ENCODE results near the gene PAXIP1. TPM values are rescaled to one million over a fixed set of nuclear protein-coding genes. Genes with fewer than 3 reads are reported as not detected.

PAXIP1 gene
- total RNA-seq, 2 donors from 2014 or later = 17.2 to 22.5 TPM

DNA sequence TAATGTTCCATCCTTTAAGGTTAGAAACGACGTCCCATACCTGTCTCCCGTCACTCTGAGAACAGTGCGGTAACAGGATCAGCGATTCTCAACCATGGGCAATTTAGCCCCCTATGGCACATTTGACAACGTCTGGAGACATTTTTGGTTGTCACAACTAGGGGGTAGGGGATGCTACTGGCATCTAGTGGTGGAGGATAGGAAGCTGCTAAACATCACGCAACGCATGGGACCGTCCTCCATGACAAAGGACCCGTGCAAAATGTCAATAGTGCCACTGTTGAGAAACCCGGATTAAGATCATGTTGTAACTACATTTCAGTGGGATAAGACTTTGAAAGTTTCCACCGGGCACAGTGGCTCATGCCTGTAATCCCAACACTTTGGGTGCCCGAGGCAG lies 5.0 kb upstream of the PAXIP1 start:
- H3K27ac Mint-ChIP-seq = no peak overlapping the region
- H3K36me3 Mint-ChIP-seq (ENCODE audit: insufficient read depth in 2 of 2) = peaks cover 2 to 3% of the 10 kb centered on the region in 2 donors
- peak; percentile 10 to 29 for DNase-seq
- H3K4me3 Mint-ChIP-seq = no peak overlapping the region
- no peaks in the 10 kb centered on the region for H3K27me3 Mint-ChIP-seq (ENCODE audit: low read depth)
- peaks cover 11% of the 10 kb centered on the region for H3K4me1 Mint-ChIP-seq (ENCODE audit: low read depth)
- ATAC-seq (replicated peaks in 1 of 2) = no peak
- no peaks in the 10 kb centered on the region for H3K9me3 Mint-ChIP-seq

DNA sequence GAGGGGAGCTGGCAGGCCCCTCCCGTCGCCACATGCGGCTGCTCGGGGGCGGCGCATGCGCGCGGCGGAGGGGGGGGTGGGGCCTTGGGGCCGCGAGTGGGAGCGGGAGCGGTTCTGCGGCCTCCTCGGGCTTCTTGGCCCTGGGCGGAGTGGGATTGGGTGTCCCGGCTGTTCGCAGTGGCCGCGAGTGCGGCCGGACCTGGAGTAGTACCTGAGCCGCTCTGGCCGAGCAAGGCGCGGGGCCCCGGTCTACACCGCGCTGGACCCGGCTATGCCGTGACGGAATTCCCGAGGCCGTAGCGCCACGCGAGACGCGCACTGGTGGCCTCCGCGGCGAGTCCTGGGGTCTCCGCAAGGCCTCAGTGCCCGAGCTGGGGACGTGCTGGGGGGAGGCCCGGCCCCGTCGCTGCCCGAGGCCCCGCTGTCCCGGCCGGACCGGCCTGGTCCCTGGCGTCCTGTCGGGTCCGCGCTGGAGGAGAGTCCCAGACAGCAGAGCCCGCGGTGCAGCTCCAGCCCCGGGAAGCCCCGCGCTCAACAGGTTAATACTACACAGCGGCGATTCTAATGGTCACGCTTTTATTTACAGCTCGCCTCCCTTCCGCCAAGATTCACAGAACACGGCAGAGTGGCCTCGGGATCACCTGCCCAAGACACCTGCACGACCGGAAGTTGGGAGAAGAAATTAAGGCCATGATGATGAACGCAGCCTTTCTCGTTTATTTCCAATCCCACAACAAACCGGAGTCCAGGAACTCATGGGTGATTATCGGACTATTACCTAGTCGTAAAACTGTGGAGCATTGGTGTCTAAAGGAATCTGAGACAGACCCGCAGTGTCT lies 671 bp upstream of the PAXIP1 start:
- no peaks in the 10 kb centered on the region for H3K9me3 Mint-ChIP-seq
- H3K36me3 Mint-ChIP-seq (ENCODE audit: insufficient read depth in 2 of 2) = peaks cover 4 to 6% of the 10 kb centered on the region in 2 donors
- peak overlapping the region; percentile 92 for H3K27ac Mint-ChIP-seq
- DNase-seq = peak; percentile 82 to 86
- H3K4me1 Mint-ChIP-seq (ENCODE audit: low read depth) = peaks cover 11% of the 10 kb centered on the region
- peak; percentile 81 to 83 for ATAC-seq (replicated peaks in 1 of 2)
- H3K4me3 Mint-ChIP-seq = peak overlapping the region; percentile 92 to 95
- H3K27me3 Mint-ChIP-seq (ENCODE audit: low read depth) = no peaks in the 10 kb centered on the region

DNA sequence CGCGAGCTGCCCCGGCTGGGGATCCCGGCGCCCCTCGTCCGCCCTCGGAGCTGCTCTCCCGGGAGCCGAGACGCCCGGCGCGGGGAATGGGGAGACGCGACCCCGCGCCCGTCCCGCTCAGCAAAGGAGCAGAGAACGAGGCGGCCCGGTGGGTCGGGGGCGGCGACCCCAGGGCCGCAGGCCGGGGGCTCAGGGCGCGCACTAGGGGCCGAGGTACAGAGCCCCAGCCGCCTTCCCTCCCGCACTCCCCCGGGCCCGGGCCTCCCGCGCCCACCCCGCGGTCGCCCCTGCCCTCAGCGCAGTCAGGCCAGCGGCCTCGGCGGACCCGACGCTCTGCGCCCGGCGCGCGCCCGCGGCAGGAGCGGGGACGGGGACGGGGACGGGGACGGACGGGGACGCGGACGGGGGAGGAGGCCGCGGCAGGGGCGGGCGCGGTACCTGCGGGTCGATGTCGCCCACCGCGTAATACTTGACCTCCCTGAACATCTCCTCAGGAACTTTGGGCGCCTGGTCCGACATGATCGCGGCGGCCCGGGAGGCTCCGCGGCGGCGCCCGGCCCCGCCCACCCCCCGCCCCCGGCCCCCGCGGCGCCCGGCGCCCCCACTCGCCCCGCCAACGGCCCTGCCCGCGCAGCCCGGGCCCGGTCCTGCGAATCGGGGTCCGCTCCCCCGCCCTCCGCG lies 373 bp downstream of the PAXIP1 start:
- Mint-ChIP-seq H3K27me3 (ENCODE audit: low read depth) (no peaks in the 10 kb centered on the region), H3K27ac (no peak overlapping the region), H3K9me3 (no peaks in the 10 kb centered on the region), H3K4me3 (peak overlapping the region in 1 of 2 donors; percentile 37), H3K4me1 (ENCODE audit: low read depth) (peaks cover 11% of the 10 kb centered on the region), H3K36me3 (ENCODE audit: insufficient read depth in 2 of 2) (peaks cover 4 to 9% of the 10 kb centered on the region in 2 donors)
- ATAC-seq (replicated peaks in 1 of 2) (peak; percentile 47 to 53), DNase-seq (peak; percentile 56 to 65)

- peaks cover 4 to 13% of the 10 kb centered on the region in 2 donors for H3K36me3 Mint-ChIP-seq (ENCODE audit: insufficient read depth in 2 of 2)
- peak overlapping the region; percentile 98 for H3K27ac Mint-ChIP-seq
- DNase-seq (peak in 1 of 2 donors; percentile 7), ATAC-seq (replicated peaks in 1 of 2) (peak; percentile 4 to 12)
- H3K4me3 Mint-ChIP-seq = no peak overlapping the region
- H3K27me3 Mint-ChIP-seq (ENCODE audit: low read depth) = no peaks in the 10 kb centered on the region
- H3K9me3 Mint-ChIP-seq = no peaks in the 10 kb centered on the region
- peaks cover 11% of the 10 kb centered on the region for H3K4me1 Mint-ChIP-seq (ENCODE audit: low read depth)
Measured at GRCh38 chr7:155001756-155002410, 1.0 kb downstream of the PAXIP1 start.

DNA sequence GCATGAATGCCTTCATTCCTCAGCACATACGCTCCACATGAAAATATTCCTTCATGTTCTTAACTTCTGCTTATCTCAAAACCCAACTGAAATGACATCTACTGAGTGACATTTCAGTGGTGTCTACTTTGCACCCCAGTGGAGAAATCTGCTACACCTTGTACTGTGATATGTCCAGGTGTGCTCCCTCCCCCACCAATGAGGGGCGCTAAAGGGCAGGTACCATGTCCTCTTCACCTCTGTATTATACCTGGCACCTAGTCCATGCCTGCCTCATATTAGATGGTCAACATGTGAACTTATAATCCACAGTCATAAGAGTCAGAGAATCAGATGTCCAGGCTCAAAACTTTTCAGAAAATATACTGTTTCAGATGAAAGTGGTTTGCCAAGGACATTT lies 2.1 kb downstream of the PAXIP1 start:
- ATAC-seq (replicated peaks in 1 of 2) (no peak), DNase-seq (peak in 1 of 2 donors; percentile 22)
- Mint-ChIP-seq H3K9me3 (no peaks in the 10 kb centered on the region), H3K27me3 (ENCODE audit: low read depth) (no peaks in the 10 kb centered on the region), H3K4me3 (no peak overlapping the region), H3K36me3 (ENCODE audit: insufficient read depth in 2 of 2) (peaks cover 4 to 13% of the 10 kb centered on the region in 2 donors), H3K4me1 (ENCODE audit: low read depth) (peaks cover 11% of the 10 kb centered on the region), H3K27ac (no peak overlapping the region)

GRCh38 chr7:154998481-154998880 lies 4.4 kb downstream of the PAXIP1 start:
- Mint-ChIP-seq H3K27ac (no peak overlapping the region), H3K36me3 (ENCODE audit: insufficient read depth in 2 of 2) (peaks cover 3 to 13% of the 10 kb centered on the region in 2 donors), H3K4me3 (no peak overlapping the region), H3K27me3 (ENCODE audit: low read depth) (no peaks in the 10 kb centered on the region), H3K9me3 (no peaks in the 10 kb centered on the region), H3K4me1 (ENCODE audit: low read depth) (peaks cover 5% of the 10 kb centered on the region)
- DNase-seq (no peak), ATAC-seq (replicated peaks in 1 of 2) (no peak)

DNA sequence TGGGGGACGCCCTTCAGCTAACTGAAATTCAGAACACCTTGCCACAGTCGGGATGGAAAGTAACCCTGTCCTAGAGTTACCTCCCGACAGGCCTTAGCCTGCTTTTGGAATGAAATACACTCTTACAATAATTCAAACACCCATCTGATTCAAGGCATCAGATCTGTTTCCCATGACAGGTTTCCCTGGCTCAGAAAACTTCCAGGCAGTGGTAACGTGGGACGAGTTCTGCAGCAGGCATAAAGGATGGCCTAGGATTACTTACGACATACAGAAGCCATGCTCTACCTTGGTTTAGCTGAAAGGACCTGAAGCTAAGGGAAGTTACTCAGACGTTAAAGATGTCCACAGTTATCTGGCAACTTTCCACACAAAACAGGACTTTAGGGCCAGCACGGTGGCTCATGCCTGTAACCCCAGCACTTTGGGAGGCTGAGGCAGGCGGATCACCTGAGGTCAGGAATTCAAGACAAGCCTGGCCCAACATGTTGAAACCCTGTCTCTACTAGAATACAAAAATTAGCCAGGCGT lies 5.0 kb downstream of the PAXIP1 start:
- peaks cover 3 to 13% of the 10 kb centered on the region in 2 donors for H3K36me3 Mint-ChIP-seq (ENCODE audit: insufficient read depth in 2 of 2)
- H3K27me3 Mint-ChIP-seq (ENCODE audit: low read depth) = no peaks in the 10 kb centered on the region
- H3K4me1 Mint-ChIP-seq (ENCODE audit: low read depth) = peaks cover 5% of the 10 kb centered on the region
- H3K27ac Mint-ChIP-seq = no peak overlapping the region
- DNase-seq (no peak), ATAC-seq (replicated peaks in 1 of 2) (no peak)
- H3K9me3 Mint-ChIP-seq = no peaks in the 10 kb centered on the region
- H3K4me3 Mint-ChIP-seq = no peak overlapping the region

- Mint-ChIP-seq H3K36me3 (ENCODE audit: insufficient read depth in 2 of 2) (peaks cover 3 to 10% of the 10 kb centered on the region in 2 donors), H3K27me3 (ENCODE audit: low read depth) (no peaks in the 10 kb centered on the region), H3K4me3 (no peak overlapping the region), H3K4me1 (ENCODE audit: low read depth) (peaks cover 5% of the 10 kb centered on the region), H3K9me3 (no peaks in the 10 kb centered on the region), H3K27ac (no peak overlapping the region)
- ATAC-seq (replicated peaks in 1 of 2) (no peak), DNase-seq (no peak)
Measured at GRCh38 chr7:154996756-154997155, 6.2 kb downstream of the PAXIP1 start.

- H3K36me3 Mint-ChIP-seq (ENCODE audit: insufficient read depth in 2 of 2) = peaks cover 1 to 10% of the 10 kb centered on the region in 2 donors
- no peaks in the 10 kb centered on the region for H3K9me3 Mint-ChIP-seq
- ATAC-seq (replicated peaks in 1 of 2) (no peak), DNase-seq (no peak)
- H3K4me1 Mint-ChIP-seq (ENCODE audit: low read depth) = peaks cover 5% of the 10 kb centered on the region
- no peak overlapping the region for H3K27ac Mint-ChIP-seq
- no peaks in the 10 kb centered on the region for H3K27me3 Mint-ChIP-seq (ENCODE audit: low read depth)
- no peak overlapping the region for H3K4me3 Mint-ChIP-seq
Measured at GRCh38 chr7:154996101-154996500, 6.8 kb downstream of the PAXIP1 start.

DNA sequence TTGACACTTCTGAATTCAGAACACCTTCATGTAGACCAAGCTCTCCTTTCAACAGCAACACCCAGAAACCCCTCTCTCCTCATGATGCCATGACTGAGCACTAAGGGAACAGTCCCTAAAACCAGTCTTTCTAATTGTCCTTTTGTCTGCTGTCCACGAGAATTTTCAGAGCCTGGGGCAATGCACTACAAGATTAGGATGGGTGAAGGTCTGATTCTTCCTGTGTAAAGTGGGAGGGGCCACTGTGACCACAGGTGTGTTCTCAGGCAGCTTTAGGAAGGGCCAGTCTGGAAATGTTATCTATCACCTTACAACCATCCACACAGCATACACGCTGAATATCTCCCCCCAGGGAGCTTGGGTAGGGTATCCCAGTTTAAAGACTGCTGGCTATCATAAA lies 7.9 kb downstream of the PAXIP1 start:
- H3K9me3 Mint-ChIP-seq = no peaks in the 10 kb centered on the region
- ATAC-seq (replicated peaks in 1 of 2) (no peak), DNase-seq (no peak)
- no peak overlapping the region for H3K27ac Mint-ChIP-seq
- no peaks in the 10 kb centered on the region for H3K27me3 Mint-ChIP-seq (ENCODE audit: low read depth)
- H3K4me1 Mint-ChIP-seq (ENCODE audit: low read depth) = peaks cover 5% of the 10 kb centered on the region
- no peak overlapping the region for H3K4me3 Mint-ChIP-seq
- H3K36me3 Mint-ChIP-seq (ENCODE audit: insufficient read depth in 2 of 2) = peaks cover 1 to 13% of the 10 kb centered on the region in 2 donors

DNA sequence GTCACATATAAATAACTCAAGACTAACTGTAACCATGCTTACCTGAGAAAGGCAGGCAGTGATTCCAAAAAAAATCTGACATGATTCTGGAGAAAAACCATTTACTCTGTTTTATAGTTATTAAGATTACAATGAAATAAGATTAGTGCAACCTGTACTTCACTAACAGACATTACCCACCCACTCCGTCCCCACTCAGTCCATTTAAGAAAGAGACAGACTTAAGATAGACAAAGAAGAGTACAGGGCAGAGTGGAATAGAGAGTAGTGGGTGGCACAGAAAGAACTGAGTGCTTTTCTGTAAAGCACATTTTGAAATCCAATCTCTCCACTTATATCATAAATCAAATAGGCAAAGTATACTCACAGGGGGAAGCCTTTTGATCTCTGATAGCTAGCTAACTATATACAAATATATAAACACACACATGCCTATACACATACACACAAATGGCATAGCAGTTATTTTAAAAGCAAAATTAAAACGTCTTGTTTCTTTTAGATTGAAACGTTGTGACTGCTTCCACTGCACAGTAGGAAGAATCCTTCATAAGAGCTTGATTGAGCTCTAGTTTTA lies 11.9 kb downstream of the PAXIP1 start:
- Mint-ChIP-seq H3K36me3 (ENCODE audit: insufficient read depth in 2 of 2) (peaks cover 1 to 25% of the 10 kb centered on the region in 2 donors), H3K4me3 (no peak overlapping the region), H3K27ac (no peak overlapping the region), H3K9me3 (no peaks in the 10 kb centered on the region), H3K27me3 (ENCODE audit: low read depth) (no peaks in the 10 kb centered on the region), H3K4me1 (ENCODE audit: low read depth) (peaks cover 5% of the 10 kb centered on the region)
- DNase-seq (no peak), ATAC-seq (replicated peaks in 1 of 2) (no peak)

DNA sequence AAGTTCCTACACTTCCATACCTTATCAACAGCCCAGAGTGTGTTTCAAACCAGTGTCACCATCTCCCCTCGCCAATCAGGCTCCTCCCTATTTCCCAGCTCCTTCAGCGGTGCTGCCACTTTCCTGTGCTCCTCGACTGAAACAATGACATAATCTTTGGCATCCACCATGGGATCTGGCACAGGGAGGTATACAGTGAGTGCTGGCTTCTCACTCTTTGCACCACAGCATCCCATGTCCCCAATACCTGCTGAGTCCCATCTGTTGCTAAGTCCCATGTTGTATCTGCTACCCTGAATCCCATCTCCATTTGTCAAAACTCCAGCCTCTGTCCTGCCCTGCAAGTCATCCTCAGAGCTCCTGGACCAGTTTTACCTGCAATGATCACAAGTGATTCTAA lies 15.4 kb downstream of the PAXIP1 start:
- peaks cover 0 to 22% of the 10 kb centered on the region in 2 donors for H3K36me3 Mint-ChIP-seq (ENCODE audit: insufficient read depth in 2 of 2)
- H3K4me3 Mint-ChIP-seq = no peak overlapping the region
- no peaks in the 10 kb centered on the region for H3K9me3 Mint-ChIP-seq
- DNase-seq (no peak), ATAC-seq (replicated peaks in 1 of 2) (no peak)
- no peaks in the 10 kb centered on the region for H3K4me1 Mint-ChIP-seq (ENCODE audit: low read depth)
- H3K27me3 Mint-ChIP-seq (ENCODE audit: low read depth) = no peaks in the 10 kb centered on the region
- no peak overlapping the region for H3K27ac Mint-ChIP-seq
